HG03159 (cell line): ENCODE data around the gene MLLT10.

Experiments used
- ATAC-seq: cut with Tn5 transposase; IDR thresholded peaks from one replicate; pipeline ENCODE4 v1.9.1; 2021; ENCODE audit warnings: mild to moderate bottlenecking, moderate library complexity; ENCODE audit not compliant: unreplicated experiment

The MLLT10 gene

DNA sequence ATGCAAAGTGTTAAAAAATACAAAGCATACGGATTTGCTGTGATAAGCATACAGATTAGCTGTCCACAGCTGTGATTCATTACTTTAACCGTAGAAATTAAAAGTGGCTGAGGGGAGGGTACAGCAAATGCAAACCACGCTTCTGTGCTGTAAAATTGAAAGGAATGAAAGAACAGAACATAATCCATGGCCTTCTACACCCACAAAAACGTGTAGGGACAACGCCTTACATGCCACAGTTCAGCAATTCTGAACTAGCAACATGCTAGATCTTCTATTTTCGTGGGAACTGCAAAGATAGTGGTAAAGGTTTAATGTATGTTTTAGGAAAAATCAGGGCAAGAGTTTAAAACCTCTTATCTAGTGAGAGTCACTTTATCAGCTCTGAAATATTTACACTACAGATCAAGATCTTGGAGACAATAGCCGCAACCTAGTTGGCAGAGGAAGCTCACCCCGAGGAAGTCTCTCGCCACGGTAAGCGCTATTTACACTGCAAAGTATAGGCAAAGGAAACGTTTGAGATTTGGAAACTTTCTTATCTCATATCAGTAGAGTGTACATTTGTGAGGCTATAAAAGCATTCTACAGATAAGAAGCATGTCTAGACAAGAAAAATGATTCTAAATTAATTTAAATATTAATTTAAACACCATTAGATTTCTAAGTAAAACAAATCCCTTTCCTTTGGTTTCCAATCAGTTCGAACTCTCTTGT is 193.6 kb downstream of the MLLT10 start:
- ATAC-seq = no peak

DNA sequence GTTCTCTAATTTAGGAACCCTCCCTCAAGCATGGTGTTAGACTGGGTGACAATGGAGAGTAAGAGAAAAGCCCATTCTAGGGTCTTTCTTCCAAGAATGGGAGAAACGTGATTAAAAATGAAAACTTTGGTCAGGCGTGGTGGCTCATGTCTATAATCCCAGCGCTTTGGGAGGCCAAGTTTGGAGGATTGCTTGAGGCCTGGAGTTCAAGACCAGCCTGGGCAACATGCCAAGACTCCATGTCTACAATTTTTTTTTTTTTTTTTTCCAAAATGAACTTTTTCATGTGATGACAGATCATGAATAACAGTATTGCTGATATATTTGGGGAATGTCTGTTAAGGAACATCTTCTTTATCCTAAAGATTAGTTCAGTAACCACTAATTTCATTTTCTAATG is 194.6 kb downstream of the MLLT10 start:
- ATAC-seq = no peak

DNA sequence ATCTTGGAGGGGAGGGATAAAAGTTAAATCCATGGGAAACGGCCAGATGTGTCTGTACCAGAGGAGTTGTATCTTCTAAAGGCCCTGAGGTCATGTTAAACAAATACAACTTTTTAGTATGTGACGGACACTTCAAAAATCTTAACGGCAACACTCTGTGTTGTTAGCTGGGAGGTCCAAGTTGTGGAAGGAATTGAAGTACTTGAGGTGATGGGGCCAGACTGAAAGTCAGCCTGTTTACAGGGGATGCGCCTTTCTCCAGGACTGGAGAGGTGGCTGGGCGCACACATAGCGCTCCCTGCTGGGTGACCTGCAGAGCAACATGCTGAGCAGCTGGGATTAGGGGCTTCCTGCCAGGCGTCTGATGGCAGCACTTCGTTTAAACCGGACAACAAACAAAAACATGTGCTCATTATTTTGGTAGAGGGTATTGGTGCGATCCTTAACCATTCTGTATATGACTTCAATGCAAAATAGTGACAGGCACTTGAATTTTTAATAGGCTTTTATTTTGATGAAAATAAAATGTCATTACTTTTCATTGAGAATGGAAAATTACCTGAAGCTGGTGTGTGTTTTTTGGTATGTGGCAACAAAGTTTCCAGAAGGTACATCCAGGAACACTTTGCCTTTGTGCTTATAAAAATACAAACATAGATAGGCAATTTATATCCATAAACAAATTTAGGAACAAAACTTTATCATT is 198.2 kb downstream of the MLLT10 start:
- peak; percentile 84 for ATAC-seq

DNA sequence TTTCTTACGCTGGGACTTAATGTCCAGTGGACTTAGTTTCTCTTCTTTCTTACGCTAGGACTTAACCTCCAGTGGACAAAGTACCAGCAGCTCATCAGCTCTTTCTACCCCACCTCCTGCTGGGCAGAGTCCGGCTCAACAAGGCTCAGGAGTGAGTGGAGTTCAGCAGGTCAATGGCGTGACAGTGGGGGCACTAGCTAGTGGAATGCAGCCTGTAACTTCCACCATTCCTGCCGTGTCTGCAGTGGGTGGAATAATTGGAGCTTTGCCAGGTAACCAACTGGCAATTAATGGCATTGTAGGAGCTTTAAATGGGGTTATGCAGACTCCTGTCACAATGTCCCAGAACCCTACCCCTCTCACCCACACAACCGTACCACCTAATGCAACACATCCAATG is 199.7 kb downstream of the MLLT10 start:
- no peak for ATAC-seq

DNA sequence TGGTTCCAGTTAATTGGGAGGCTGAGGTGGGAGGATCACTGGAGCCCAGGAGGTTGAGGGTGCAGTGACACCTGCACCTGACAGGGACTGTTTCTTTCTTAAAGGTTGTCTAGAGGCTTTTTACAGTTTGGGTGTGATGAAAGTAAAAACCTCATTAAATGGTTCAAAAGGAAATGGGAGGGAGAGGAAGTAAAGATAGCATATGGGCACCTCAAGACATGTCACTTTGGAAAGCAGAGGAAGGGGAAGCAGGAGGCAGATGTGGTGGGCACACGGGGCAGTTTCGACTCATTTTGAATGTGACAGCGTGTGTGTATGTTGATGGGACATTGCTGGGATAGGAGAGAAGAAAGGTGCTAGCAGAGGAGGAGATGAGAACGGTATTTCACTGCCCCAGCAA is 203.1 kb downstream of the MLLT10 start:
- ATAC-seq = no peak

DNA sequence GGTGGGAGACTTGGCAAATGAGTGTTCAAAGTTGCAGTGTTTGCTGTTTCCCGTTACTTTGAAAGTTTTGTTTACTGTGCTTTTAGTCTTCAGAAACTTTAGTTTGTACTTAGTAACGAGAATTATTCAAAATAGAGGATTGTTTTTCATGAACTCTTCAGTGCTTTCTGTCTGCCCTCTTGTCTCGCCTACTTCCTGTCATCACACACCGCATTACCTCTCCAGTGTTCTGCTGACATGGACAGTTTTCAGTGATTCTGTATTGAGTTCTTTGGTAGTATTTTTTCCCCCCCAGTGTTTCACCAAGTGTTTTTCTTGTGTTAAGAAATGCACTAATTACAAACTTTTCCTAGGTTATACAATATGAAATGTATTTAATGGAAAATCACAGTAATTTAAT is 207.0 kb downstream of the MLLT10 start:
- no peak for ATAC-seq

DNA sequence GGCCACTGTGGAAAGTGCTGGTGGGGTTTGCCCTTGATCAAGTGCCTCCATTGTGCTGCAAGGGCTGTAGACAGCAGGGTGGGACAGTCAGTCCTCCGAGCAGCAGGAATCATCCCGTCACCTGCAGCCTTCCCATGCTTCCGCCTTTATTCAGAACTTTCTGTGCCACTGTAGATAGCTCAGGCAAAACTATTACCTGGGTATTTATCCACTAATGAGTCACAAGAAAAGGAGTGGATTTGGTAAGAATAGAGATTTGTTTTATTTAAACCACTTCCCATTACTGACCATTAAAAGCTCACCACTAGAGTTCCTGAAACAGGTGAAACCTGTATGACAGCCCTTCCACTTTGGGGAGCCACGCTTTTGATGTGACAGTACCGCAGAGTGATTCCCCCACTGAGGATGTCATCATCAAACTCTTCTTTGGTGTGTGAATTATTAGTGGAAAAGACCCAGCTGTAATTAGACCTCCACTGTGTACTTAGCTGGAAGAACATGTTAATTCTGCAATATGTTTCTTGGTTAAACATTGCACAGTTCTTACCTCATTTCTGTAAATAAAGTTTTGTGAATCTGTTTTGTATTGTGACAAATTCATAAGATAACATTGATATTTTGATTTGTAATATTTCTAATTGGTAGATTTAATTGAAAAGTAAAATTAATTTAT is 208.8 kb downstream of the MLLT10 start:
- no peak for ATAC-seq

DNA sequence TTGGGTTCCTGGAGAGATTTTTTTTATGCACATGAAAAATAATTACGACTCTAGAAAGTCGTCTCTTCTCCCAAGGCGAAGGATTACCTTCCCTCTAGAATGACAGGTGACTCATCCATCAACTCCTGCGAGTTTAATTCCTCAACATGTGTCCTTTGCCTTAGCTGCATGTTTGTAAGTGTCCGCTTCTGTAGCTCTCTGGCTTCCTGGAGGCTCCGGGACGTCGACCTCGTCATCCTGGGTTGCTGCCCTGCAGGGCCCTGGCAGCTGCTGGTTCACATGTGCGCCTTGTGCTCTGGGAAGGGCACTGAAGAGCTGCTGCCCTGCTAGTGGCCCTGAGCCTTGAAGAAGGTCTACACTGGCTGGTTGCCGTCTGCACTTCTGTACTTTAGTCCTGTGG is 210.2 kb downstream of the MLLT10 start:
- ATAC-seq = no peak

DNA sequence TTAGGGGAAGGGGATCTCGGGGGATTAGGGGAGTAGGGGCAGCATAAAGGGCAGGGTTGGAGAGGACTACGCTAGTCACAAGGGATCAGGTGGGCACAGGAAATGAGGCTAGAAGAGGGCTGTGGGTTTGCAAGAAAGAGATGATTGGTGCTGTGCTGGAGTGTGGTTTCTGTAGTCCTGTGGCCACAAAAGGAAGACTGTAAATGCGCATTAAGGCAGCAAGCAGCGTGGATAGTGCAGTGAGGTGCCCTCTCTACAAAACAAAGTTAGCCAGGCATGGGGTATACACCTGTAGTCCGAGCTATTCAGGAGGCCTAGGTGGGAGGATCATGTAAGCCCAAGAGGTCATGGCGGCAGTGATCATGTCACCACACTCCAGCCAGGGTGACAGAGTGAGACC is 212.1 kb downstream of the MLLT10 start:
- no peak for ATAC-seq

DNA sequence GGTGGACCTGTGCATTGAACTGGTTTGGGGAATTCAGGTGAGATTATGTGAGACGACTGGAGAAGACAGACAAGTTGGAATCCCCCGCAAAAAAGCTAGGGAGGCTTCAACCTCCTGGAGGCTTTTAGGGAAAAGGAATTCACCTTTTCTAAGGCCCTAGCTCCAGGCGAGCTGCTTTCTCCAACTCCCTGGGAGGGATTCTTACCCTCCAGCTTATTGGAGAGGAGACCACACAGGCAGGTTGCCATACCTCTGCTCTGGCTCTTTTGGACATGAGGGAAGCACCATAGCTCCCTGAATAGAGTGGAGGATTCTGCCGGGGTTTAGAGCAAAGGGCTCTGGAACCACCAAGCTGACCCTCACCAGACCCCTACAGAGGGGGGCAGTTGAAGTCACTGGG is 213.8 kb downstream of the MLLT10 start:
- no peak for ATAC-seq

DNA sequence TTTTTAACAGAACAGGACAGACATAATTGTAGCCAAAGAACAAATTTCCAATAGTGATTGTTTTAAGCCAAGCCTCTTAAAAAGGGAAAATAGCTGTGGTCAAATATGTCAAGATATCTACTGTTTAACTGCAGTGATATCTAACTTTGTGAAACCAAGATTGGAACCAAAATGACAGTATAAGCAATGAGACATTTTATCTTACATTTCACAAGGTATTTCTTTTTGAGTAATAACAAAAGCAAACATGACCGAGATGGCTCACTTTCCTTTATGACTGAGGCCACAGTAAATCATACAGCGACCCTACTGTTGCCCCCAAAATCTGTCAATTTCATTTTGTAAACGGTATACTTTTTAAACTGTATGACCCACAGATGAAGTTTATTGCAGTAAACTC is 215.8 kb downstream of the MLLT10 start:
- ATAC-seq = no peak

DNA sequence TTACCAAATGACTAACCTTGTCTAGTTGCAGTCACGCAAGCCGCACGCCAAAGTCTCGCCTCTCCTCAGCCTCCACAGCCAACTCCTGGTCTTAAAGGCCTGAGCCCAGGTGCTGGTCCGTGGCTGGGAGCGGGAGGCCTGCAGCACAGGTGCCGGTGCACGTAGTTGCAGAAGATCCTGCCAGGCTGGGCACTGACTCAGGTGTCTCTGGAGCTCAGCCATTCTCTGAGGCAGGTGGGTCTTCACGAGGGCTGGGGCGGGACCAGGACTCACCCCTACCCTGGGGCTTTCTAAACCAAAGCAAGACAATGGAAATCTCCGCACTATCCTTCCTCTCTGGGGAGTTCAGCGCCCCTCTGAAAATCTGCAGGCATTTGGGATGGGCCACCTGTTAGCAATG is 216.4 kb downstream of the MLLT10 start:
- ATAC-seq = no peak

DNA sequence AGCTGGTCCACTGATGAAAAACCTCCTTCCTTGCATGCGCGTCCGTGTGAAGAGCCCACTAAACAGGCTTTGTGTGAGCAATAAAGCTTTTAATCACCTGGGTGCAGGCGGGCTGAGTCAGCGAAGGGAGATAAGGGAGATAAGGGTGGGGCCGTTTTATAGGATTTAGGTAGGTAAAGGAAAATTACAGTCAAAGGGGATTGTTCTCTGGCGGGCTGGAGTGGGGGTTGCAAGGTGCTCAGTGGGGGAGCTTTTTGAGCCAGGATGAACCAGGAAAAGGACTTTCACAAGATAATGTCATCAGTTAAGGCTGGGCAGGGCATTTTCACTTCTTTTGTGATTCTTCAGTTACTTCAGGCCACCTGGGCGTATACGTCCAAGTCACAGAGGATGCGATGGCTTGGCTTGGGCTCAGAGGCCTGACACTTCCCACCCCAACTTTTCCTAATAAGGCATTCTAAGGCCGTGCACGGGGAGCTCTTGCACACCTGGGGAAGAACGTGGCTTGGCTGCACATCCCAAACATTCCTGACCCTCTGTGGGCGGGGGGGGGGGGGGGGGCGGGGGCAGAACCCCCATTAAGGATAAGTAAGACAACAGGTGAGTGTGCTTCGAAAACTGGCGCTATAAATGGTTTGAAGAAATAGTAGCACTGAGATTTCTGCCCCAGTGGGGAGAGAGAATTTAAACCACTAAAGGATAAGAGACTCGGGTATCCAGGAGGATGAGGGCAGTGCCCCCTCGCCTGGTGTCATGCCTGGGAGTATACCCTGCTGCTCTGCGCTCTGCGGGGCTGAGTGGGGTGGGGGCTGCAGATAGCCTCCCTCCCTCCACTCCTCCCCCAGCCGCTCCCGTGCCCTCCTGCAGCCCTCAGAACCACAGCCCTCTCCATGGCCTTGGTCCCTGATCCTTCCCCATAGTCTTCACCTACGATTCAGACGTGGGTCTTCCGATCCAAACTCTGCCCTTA is 217.6 kb downstream of the MLLT10 start:
- no peak for ATAC-seq

DNA sequence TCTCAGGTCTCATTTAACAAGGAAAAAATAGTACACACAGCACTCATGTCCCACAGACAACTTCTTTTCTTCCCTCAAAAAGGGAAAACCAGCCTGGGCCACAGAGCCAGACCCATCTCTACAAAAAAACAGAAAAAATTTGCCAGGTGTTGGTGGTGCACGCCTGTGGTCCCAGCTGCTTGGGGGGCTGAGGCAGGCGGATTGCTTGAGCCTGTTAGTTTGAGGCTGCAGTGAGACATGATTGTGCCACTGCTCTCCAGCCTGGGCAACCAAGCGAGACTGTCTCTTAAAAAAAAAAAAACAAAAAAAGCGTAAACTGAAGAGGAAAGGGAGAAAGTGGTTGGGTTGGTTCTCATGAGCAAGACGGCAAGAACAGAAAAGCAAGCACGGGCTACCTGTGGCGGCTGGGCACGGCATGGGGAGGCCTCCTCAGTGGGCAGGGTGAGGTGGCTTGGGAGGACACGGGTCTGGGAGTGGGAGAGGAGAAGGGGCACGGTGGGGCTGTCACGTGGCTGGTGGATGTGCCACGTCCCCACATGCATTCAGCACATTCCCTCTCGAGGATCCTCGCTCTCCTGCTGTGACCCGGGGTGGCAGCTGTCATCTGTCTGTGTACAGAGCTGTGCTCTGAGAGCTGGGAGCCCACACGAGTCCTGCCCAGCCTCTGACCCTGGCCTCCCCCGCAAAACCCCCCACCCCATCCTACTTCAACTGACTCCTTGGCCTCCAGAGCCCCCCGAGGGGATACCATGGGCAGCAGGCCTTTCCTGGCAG is 219.7 kb downstream of the MLLT10 start:
- no peak for ATAC-seq

DNA sequence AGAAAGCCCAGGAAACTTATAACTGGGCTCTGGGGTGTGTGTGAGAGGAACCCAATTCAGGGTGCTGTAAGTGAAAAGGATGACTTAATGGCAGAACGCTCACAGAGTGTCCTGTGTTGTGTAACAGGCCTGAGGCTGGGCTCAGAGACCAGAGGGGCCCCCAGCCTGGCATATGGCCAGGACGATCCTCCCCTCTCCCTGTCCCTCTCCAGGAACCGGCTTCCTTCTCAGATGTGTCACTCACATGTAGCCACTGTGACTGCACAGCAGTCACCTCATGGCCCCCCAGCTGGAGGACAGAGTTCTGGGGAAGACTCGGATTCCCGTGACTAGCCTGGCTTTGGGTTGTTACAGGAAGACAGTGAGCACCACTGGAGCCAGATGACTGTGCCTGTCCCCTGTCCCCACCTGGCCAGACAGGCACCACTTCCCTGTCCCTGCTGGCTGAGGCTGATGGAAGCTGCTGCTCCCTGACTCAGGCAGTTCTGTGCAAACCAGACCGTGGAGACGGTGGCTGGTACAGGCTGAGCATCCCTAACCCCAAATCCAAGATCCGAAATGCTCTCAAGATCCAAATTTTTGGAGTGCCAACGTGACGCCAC is 220.5 kb downstream of the MLLT10 start:
- no peak for ATAC-seq

DNA sequence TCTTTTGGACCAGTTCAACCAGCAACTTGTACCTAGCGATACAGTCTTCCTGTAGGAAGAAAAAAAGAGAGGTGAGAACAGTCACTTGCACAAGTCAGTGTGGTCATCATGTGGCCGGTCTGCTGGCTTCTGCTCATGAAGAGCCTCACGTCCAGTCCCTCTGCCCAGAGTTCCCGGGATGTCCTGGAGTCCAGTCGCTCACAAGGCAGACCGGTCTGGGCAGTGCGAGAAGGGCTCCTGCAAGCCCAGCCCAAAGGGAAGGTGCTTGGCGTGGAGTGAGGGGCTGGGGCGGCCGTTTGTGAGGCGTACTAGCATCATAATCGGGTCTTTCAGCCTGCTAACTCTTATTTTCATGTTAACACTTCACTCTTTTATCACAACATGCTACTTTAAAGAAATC is 222.7 kb downstream of the MLLT10 start:
- no peak for ATAC-seq

DNA sequence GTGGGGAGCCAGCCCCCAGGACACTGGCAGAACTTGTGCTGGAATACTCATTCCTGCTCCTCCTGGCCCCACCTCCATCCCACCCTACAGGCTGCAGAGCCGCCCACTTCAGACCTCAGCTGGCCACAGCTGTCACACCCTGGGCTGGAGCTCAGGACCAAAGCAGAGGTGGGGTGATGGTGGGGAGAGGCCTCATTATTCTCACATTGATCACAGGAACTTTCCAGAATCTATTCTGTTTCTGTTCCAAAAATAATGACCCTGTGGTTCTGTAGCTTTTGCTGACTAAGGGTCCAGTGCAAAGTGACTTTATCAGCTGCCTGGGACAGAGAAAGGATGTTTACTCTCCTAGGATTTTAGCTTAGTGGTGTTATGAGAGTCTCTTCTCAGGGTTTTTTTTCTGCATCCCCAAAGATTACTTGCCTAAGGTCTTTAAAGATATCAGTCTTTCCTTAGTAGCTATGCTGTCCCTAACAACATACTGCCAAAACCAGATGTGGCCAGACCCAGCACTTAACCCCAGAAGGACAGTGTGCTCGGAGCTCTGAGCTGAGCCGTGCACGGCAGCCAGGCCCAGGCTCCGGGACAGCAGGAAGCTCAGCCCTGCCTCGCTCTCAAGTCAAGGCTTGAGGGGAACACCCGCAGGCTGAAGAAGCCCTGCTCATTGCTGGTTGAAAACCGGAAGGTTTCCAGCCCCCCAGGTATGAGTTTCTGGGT is 223.3 kb downstream of the MLLT10 start:
- no peak for ATAC-seq

DNA sequence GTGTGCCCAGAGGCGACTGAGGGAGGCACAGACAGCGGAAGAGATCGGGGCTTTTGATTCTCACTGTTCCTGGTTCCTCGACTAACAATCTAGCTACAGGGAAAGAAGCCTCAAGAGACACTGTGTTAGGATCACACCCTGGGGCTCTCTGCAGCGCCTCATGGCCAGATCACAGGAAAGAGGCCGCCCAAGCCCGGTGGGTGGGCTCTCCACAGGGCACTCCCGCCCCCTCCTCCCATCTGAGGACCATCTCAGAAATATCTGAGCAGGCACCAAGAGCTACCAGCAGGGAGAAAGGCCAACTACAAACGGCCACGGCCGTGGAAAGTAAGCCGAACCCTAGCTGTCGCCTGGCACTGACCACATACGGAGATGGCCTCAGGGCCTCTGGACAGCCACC is 224.2 kb downstream of the MLLT10 start:
- no peak for ATAC-seq

DNA sequence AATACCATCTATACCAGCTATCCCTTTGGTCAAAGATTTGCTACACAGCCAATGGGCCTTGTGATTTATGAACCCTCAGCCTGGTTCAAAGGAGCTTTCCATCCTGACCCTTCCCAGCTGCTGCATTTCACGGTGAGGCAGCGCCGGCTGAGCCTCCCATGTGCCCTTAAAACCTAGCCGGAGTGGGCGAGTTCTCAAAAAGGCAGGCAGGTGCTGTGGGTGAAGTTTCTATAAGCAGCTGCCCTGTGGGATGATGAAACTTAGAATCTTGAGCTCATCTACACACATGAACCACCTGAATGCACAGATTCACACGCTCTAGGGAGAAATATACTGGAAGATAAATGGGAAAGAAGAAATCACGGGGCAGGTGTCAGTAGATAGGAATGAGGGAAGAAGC is 224.7 kb downstream of the MLLT10 start:
- no peak for ATAC-seq
